NT2/D1 (cell line): ENCODE data around the gene KRT31.

Experiments used
- SUZ12 ChIP-seq: IDR thresholded peaks from 2 replicates; pipeline ENCODE4 v1.6.1; 2011; ENCODE audit not compliant: insufficient read length, insufficient read depth; ENCODE audit errors: extremely low read depth
- ZNF274 ChIP-seq: IDR thresholded peaks from 2 replicates; pipeline ENCODE4 v1.6.1; 2011; ENCODE audit warnings: mild to moderate bottlenecking, low read depth, low read length

GRCh38 chr17:41393826-41394225, 3.6 kb downstream of the KRT31 start:
- no peak for TF ChIP-seq ZNF274
- TF ChIP-seq SUZ12: no peak
